ENCODE measurements around the gene CYP2J2.
"Not testable (repeated sequence)": the region's sequence is repeated elsewhere in the genome, so short reads cannot be mapped to it uniquely, and the experiment has no call there.

CYP2J2 gene

GRCh38 chr1:59921258-59921899 is 5.2 kb downstream of the CYP2J2 start:
- FAIRE-seq; DNase-seq (ENCODE audit: extremely low spot score, insufficient read length, low read depth): not testable (repeated sequence)

- FAIRE-seq (no peak), DNase-seq (ENCODE audit: extremely low spot score, insufficient read length, low read depth) (no peak)
Observed at GRCh38 chr1:59919746-59920145, 6.8 kb downstream of the CYP2J2 start.

- FAIRE-seq (no peak), DNase-seq (ENCODE audit: extremely low spot score, insufficient read length, low read depth) (no peak)
Observed at GRCh38 chr1:59917785-59918180, 8.8 kb downstream of the CYP2J2 start.

GRCh38 chr1:59917026-59917784 is 9.4 kb downstream of the CYP2J2 start:
- FAIRE-seq = no peak
- no peak for DNase-seq (ENCODE audit: extremely low spot score, insufficient read length, low read depth)

- DNase-seq (ENCODE audit: extremely low spot score, insufficient read length, low read depth) = no peak
- no peak for FAIRE-seq
Observed at GRCh38 chr1:59915516-59915915, 11.1 kb downstream of the CYP2J2 start.

- not testable (repeated sequence) for FAIRE-seq; DNase-seq (ENCODE audit: extremely low spot score, insufficient read length, low read depth)
Observed at GRCh38 chr1:59914791-59915286, 11.7 kb downstream of the CYP2J2 start.

- DNase-seq (ENCODE audit: extremely low spot score, insufficient read length, low read depth) (no peak), FAIRE-seq (no peak)
Observed at GRCh38 chr1:59908682-59909081, 17.9 kb downstream of the CYP2J2 start.

GRCh38 chr1:59908084-59908483 is 18.5 kb downstream of the CYP2J2 start:
- no peak for FAIRE-seq
- DNase-seq (ENCODE audit: extremely low spot score, insufficient read length, low read depth) = no peak

GRCh38 chr1:59906931-59907330 is 19.6 kb downstream of the CYP2J2 start:
- DNase-seq (ENCODE audit: extremely low spot score, insufficient read length, low read depth) (no peak), FAIRE-seq (no peak)

GRCh38 chr1:59903141-59903754 is 23.3 kb downstream of the CYP2J2 start:
- FAIRE-seq (peak; percentile 77), DNase-seq (ENCODE audit: extremely low spot score, insufficient read length, low read depth) (peak; percentile 35)

- FAIRE-seq (no peak), DNase-seq (ENCODE audit: extremely low spot score, insufficient read length, low read depth) (no peak)
Observed at GRCh38 chr1:59901770-59902388, 24.7 kb downstream of the CYP2J2 start.

- DNase-seq (ENCODE audit: extremely low spot score, insufficient read length, low read depth) (no peak), FAIRE-seq (no peak)
Observed at GRCh38 chr1:59900640-59901039, 25.9 kb downstream of the CYP2J2 start.

- FAIRE-seq (no peak), DNase-seq (ENCODE audit: extremely low spot score, insufficient read length, low read depth) (no peak)
Observed at GRCh38 chr1:59898927-59899326, 27.6 kb downstream of the CYP2J2 start.

GRCh38 chr1:59897165-59897564 is 29.4 kb downstream of the CYP2J2 start:
- FAIRE-seq (no peak), DNase-seq (ENCODE audit: extremely low spot score, insufficient read length, low read depth) (no peak)

- DNase-seq (ENCODE audit: extremely low spot score, insufficient read length, low read depth) (no peak), FAIRE-seq (no peak)
Observed at GRCh38 chr1:59892841-59893811, 33.4 kb downstream of the CYP2J2 start.

GRCh38 chr1:59885160-59885832 is 41.3 kb downstream of the CYP2J2 start:
- FAIRE-seq (no peak), DNase-seq (ENCODE audit: extremely low spot score, insufficient read length, low read depth) (no peak)

GRCh38 chr1:59880735-59881134 is 45.8 kb downstream of the CYP2J2 start:
- FAIRE-seq = no peak
- DNase-seq (ENCODE audit: extremely low spot score, insufficient read length, low read depth) = no peak

- no peak for FAIRE-seq
- no peak for DNase-seq (ENCODE audit: extremely low spot score, insufficient read length, low read depth)
Observed at GRCh38 chr1:59879996-59880505, 46.5 kb downstream of the CYP2J2 start.

GRCh38 chr1:59879574-59879973 is 47.0 kb downstream of the CYP2J2 start:
- no peak for DNase-seq (ENCODE audit: extremely low spot score, insufficient read length, low read depth)
- peak; percentile 26 for FAIRE-seq
